Placental pericyte (primary cell): ENCODE results near the gene ZNF10. TPM values are rescaled to one million over a fixed set of nuclear protein-coding genes. Genes with fewer than 3 reads are reported as not detected.

Experiments used
- total RNA-seq: library from RNA; depleted of rRNA; stranded (reverse); fragments of >200 nt; gene quantifications from 2 replicates; pipeline ENCODE4 v1.2.3, GENCODE V29; 2012

Gene ZNF10
- total RNA-seq, result 3.9 and 5.9 TPM in 2 replicates

DNA sequence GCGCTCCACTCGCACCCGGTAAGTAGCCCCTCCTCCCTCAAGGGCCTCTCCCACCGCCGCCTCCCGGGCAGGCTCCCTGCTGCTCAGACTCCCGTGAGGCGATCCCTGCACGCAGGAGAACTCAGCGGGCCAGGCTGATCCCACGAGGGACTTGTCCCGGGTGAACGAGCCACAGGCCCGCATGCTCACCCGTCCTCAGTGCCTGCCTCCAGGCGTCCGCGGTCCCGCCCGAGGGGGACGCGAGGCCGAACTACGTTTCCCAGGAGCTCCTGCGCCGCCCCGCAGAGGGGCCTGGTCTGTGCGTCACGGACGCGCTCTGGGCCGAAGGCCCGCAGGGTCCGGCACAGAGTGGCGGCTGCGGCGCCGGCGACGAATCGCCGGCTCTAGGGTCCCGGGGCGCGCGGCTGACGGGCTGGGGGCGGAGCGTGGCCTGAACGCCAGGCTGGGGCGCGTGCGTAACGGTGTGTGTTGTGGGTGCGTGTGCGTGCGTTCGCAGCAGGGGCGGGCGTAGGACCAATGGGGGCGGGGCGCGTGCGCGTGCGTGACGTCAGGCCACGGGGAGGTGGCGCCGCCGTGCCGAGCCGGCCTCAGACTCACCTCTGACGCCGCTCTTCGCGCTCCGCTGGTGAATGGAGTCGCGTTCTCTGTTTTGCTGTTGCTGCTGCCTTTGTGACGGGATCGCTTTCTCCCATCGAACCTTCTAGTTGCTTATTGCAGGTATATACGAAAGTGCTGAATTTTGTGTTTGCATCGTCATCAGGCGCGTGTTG lies at the start of gene ZNF10, which contains the start of gene ZNF891:
TSS of gene ZNF10 (plus strand) at position 590 of the 770 bp plus-strand sequence. CDS start 13,866 bp downstream, outside the sequence.
TSS of gene ZNF891 (minus strand) at position 237 of the 770 bp plus-strand sequence. CDS start 8,356 bp downstream, outside the sequence.

GRCh38 chr12:133181238-133181959 lies 51.0 kb downstream of the ZNF10 start, which contains the start of gene ZNF268:
ZNF268 (plus strand) TSS chr12:133181495; CDS start chr12:133181998, 503 bp downstream.

Other genes starting within 250 kb of the ZNF10 start
- gene CHFR, start 243.0 kb upstream of the ZNF10 start, total RNA-seq, result 48.8 and 52.1 TPM in 2 replicates
- gene ZNF605, start 174.3 kb upstream of the ZNF10 start, total RNA-seq, result 10.1 and 10.7 TPM in 2 replicates
- 18.2 and 28.6 TPM in 2 replicates for gene ZNF26, start 144.3 kb upstream of the ZNF10 start, total RNA-seq
- 14.0 and 23.9 TPM in 2 replicates for gene ZNF84, start 93.1 kb upstream of the ZNF10 start, total RNA-seq
- 14.2 and 17.2 TPM in 2 replicates for gene ZNF140, start 49.7 kb upstream of the ZNF10 start, total RNA-seq
- gene ZNF891, start 353 bp upstream of the ZNF10 start, total RNA-seq, result 0.44 and 0.86 TPM in 2 replicates
- 22.3 and 27.5 TPM in 2 replicates for gene ZNF268, start 50.9 kb downstream of the ZNF10 start, total RNA-seq
- not detected in 2 replicates for gene ANHX, start 105.2 kb downstream of the ZNF10 start, total RNA-seq